VCaP (cell line): ENCODE measurements around the gene FBN1.

Experiments
- H3K27ac ChIP-seq: fragments of 450-650 bp; 2 replicates; pipeline ENCODE4 v1.5.1; 2017
- CTCF ChIP-seq: fragments of 450-650 bp; conservative IDR thresholded peaks from 2 replicates; pipeline ENCODE4 v1.5.1; 2017; ENCODE audit warnings: mild to moderate bottlenecking, moderate library complexity

The FBN1 gene

GRCh38 chr15:48540756-48541155 lies 104.8 kb downstream of the FBN1 start:
- H3K27ac ChIP-seq: no peak overlapping the region
- TF ChIP-seq CTCF: no peak

GRCh38 chr15:48538941-48539340 lies 106.6 kb downstream of the FBN1 start:
- no peak for TF ChIP-seq CTCF

GRCh38 chr15:48537271-48538113 lies 108.0 kb downstream of the FBN1 start:
- no peak for TF ChIP-seq CTCF
- H3K27ac ChIP-seq: no peak overlapping the region; the same call in 1 of the 2 replicates

More at GRCh38 chr15:48538941-48539340, 106.6 kb downstream of the FBN1 start:
- H3K27ac ChIP-seq: no peak overlapping the region

- no peak overlapping the region; the same call in 1 of the 2 replicates for H3K27ac ChIP-seq
- no peak for TF ChIP-seq CTCF
These were observed 108.8 kb downstream of the FBN1 start for GRCh38 chr15:48536681-48537091.

GRCh38 chr15:48533982-48534381 lies 111.5 kb downstream of the FBN1 start:
- no peak for TF ChIP-seq CTCF
- H3K27ac ChIP-seq: no peak overlapping the region

- H3K27ac ChIP-seq: no peak overlapping the region
- no peak for TF ChIP-seq CTCF
These were observed 112.6 kb downstream of the FBN1 start for GRCh38 chr15:48532946-48533345.

GRCh38 chr15:48530528-48530927 lies 115.0 kb downstream of the FBN1 start:
- no peak overlapping the region for H3K27ac ChIP-seq
- no peak for TF ChIP-seq CTCF
